Astrocyte of the cerebellum (primary cell): ENCODE measurements around the gene TBC1D21.

ENCODE experiments used
- DNase-seq: peaks from one replicate; pipeline ENCODE4 v3.0.0-alpha.2; 2011; ENCODE audit warnings: low read depth
- H3K4me3 ChIP-seq: 2 replicates; pipeline ENCODE4 v1.5.1; 2011; ENCODE audit warnings: mild to moderate bottlenecking, low read depth, low read length, moderate library complexity
- in situ Hi-C: cut with HindIII; loops from 2 replicates; pipeline ENCODE4 v1.10.0; 2017; ENCODE audit warnings: low sequenced_read_pairs
- TF ChIP-seq, protein P1 (sequence below): IDR thresholded peaks from 2 replicates; pipeline ENCODE4 v1.5.1; 2012; ENCODE audit warnings: low read length, low read depth, moderate library complexity, mild to moderate bottlenecking; ENCODE audit errors: missing control alignments

Gene TBC1D21

DNA sequence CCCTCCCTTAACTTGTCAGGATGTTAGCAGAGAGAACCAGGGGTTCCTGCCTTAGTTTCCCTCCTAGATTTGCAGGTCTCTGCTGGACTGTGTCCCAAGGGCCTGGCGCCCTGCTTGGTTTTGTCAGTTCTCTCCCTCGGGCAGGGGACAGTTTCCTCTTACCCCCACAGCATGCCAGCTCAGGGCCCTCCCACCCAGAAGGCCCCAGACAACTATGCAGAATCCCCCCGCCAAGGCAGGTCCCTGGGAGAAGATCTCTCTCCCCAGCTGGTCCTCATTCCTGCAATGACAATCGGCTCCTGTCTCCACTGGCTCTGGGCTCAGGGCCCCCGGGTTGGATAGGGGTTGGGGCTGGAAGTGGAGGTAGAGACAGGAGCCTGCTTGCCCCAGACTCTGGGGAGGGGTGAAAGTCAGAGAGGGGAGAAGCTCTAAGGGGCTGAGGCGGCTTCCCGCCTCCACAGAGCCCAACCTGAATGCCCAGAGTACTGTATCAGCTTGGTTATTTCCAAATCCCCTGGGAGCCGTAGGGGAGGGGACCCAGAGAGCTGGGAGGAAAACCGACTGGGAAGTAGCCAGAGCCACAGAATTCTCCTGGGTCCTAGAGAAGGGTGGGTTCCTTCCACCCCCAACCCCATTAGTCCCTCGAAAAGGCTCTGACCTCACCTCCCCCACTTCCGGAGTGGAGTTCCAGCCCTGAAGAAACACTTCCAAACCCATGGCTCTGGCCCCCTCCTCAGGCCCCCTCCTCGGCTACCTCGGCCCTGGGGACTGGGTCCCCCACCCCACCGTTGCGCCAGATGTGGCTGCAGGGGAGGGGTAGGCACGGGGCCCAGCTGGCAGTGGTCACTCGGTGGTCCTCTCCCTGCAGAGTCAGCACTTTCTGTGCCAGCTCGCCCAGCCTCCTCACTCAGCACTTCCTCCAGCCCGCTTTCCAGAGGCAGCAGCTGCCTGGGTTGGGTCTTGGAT lies 49.1 kb downstream of the TBC1D21 start:
- peak; percentile 50 for DNase-seq
- TF ChIP-seq, protein P1, sequence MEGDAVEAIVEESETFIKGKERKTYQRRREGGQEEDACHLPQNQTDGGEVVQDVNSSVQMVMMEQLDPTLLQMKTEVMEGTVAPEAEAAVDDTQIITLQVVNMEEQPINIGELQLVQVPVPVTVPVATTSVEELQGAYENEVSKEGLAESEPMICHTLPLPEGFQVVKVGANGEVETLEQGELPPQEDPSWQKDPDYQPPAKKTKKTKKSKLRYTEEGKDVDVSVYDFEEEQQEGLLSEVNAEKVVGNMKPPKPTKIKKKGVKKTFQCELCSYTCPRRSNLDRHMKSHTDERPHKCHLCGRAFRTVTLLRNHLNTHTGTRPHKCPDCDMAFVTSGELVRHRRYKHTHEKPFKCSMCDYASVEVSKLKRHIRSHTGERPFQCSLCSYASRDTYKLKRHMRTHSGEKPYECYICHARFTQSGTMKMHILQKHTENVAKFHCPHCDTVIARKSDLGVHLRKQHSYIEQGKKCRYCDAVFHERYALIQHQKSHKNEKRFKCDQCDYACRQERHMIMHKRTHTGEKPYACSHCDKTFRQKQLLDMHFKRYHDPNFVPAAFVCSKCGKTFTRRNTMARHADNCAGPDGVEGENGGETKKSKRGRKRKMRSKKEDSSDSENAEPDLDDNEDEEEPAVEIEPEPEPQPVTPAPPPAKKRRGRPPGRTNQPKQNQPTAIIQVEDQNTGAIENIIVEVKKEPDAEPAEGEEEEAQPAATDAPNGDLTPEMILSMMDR = no peak
- no peak overlapping the region for H3K4me3 ChIP-seq
- in situ Hi-C loops = loop anchor here (5.0 kb wide), 1 partner anchor 75 kb away; no protein-coding TSS in a partner anchor

DNA sequence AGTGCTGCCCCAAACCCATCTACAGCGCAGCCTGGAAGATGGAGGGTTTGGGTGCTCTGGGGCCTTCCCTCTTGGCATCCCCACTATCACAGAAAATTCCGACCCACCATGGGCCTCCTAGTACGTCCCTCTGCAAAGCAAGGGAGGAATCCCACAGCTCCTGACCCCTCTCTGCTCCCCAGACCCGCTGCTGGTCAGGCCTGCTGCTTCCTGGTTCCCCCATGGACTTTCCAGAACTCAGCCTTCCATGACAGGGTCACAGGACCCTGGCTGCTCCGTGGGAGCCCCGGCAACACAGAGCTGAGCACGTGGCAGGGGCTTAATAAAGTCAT lies 49.8 kb downstream of the TBC1D21 start:
- in situ Hi-C loops = loop anchor here (5.0 kb wide), 1 partner anchor 76 kb away; no protein-coding TSS in a partner anchor

DNA sequence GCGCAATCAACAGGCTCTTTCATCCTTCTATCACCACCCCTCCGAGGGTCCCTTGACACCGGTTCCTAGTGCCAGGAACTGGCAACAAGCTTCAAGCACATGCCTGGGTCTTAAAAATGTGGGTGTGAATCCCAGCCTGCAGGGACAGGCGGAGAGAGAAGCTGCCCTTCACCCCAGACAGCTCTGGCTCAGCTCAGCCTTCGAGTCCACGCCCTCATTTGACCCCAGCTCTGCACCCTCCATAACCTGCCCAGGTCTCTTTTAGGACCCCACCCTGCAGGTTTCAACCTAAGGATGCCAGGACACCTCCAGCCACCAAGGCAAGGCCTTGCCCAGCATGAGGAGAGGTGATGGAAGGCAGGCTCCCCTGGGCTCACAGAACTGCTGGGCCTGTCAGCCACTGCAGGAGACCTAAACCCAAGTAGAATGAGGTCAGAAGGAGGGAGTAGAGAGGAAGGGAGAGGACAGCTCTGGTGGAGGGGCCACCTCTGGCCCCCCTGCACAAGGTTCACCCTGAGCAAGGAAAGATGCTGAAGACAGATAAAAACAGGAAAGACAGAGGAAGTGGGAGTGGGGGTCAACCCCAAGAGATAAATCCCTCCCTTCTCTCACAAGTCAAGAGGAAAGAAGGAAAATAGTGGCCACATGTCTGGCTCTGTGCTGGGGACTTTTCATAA lies 50.3 kb downstream of the TBC1D21 start:
- H3K4me3 ChIP-seq = peak overlapping the region; percentile 3
- no peak for DNase-seq
- TF ChIP-seq, protein P1 = no peak
- in situ Hi-C loops = loop anchor here (5.0 kb wide), 1 partner anchor 76 kb away; no protein-coding TSS in a partner anchor

More for the DNA sequence above, 49.8 kb downstream of the TBC1D21 start:
- TF ChIP-seq, protein P1 = no peak
- no peak for DNase-seq
- H3K4me3 ChIP-seq = no peak overlapping the region

DNA sequence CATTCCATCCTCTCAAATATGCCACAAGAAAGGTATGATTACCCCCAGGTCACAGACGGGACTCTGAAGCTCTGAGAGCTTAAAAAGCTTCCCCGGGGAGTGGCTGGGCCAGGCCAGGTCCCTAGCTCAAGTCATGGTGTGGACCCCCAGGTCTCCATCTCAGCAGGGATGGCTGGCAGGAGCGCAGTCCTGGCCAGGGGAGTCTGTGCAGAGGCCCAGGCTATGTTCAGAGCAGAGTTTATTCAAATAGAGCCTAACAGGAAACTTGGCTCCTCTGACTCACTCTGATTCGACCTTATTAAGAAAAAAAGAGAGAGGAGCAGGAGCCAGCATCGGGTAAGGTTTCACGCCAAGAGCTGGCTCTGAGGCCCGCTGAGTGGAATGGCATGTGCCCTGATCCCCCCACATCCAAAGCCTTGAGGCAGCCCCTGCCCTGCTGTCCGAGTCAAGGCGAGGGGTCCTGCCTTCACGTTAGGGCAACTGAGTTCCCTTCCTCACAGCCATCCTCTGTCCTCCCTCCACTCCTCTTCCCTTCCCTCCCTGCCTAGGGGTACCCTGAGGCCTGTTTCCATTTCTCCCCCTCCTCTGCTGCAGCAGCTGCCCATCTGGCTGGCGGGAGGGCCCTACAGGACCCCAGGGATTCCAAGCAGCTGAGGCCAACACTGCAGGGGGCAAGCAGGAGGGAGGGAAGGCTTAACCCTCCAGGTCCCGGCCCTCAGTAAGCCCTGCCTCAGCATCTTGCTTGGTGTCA lies 51.0 kb downstream of the TBC1D21 start:
- in situ Hi-C loops = loop anchor here (5.0 kb wide), 1 partner anchor 77 kb away; no protein-coding TSS in a partner anchor
- TF ChIP-seq, protein P1 = no peak
- peak; percentile 74 for DNase-seq
- peak overlapping the region; percentile 3 for H3K4me3 ChIP-seq

DNA sequence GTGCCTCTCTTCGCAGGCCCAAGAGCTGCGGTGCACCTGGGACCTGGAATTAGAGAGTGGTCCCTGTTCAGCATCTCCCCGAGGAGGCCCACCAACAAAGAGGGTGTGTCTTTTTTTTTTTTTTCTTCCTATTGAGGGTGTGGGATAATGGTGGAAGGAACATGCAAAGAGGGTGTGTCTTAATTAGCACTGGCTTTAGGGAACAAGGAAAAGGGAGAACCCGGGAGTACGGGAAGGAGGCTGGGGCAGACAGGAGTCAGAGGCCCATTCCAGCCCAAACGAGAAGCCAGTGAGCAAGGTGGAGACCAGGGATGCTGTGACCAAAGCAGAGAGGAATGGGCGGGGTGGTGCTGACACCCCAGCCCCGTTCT lies 52.5 kb downstream of the TBC1D21 start:
- no peak for DNase-seq
- in situ Hi-C loops = no loop called here
- TF ChIP-seq, protein P1 = no peak
- peak overlapping the region; percentile 80 for H3K4me3 ChIP-seq
